ENCODE results near the gene OR10H1. TPM values are rescaled to one million over a fixed set of nuclear protein-coding genes. Genes with fewer than 3 reads are reported as not detected.
A peak's percentile ranks its signal among the peaks of the same experiment; 100 is the strongest.
"Not testable (repeated sequence)": the region's sequence is repeated elsewhere in the genome, so short reads cannot be mapped to it uniquely, and the experiment has no call there.

The OR10H1 gene
- total RNA-seq, 4 donors from 2014 or later: not detected

DNA sequence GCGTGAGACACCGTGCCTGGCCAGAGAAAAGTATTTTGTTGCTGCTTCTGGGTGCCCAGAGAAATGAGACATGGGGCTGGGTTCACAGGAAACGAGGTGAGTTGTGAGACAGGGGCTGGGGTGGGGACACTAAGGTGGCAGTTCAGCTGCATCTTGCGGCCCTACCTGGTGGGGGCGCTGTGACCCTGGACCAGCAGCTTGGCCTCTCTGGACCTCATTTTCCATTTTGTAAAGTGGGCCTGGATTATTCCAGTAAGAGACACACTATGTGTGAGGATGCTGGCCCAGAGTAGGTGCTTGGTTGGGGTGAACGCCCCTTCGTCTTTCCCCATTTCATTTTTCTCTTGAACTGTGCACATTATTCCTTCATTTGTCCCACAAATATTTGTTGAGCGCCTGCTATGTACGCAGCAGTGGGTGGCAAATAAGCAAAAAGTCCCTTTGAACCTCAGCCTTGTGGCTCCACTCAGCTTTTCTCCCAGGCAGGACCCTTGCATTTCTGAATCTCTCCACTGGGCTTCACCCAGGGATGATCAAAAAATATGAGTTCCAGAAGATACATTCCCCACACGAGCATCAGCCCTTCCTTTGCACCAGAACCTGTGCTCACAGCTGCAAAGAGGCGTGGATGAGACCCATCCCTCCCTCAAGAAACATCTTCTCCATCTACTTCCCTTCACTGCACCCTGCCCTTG is 26.6 kb upstream of the OR10H1 start:
- 59% methylated on average over 7 of the region's 11 CpGs for WGBS
- H3K27ac ChIP-seq: no peak overlapping the region
- H3K36me3 ChIP-seq: no peaks in the 10 kb centered on the region
- peak in 1 of 2 donors; percentile 32 for DNase-seq (ENCODE audit: low spot score in 2 of 2)
- H3K9me3 ChIP-seq: no peaks in the 10 kb centered on the region
- no peaks in the 10 kb centered on the region for H3K27me3 ChIP-seq
- TF ChIP-seq, protein P1, sequence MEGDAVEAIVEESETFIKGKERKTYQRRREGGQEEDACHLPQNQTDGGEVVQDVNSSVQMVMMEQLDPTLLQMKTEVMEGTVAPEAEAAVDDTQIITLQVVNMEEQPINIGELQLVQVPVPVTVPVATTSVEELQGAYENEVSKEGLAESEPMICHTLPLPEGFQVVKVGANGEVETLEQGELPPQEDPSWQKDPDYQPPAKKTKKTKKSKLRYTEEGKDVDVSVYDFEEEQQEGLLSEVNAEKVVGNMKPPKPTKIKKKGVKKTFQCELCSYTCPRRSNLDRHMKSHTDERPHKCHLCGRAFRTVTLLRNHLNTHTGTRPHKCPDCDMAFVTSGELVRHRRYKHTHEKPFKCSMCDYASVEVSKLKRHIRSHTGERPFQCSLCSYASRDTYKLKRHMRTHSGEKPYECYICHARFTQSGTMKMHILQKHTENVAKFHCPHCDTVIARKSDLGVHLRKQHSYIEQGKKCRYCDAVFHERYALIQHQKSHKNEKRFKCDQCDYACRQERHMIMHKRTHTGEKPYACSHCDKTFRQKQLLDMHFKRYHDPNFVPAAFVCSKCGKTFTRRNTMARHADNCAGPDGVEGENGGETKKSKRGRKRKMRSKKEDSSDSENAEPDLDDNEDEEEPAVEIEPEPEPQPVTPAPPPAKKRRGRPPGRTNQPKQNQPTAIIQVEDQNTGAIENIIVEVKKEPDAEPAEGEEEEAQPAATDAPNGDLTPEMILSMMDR (IDR thresholded peaks at IDR 0.05): no peak
- TF ChIP-seq POLR2AphosphoS5 (IDR thresholded peaks at IDR 0.05) (no peak), POLR2A (IDR thresholded peaks at IDR 0.05) (no peak), EP300 (IDR thresholded peaks at IDR 0.05) (no peak)
- peaks cover 13% of the 10 kb centered on the region for H3K4me1 ChIP-seq
- no peak overlapping the region for H3K4me3 ChIP-seq

DNA sequence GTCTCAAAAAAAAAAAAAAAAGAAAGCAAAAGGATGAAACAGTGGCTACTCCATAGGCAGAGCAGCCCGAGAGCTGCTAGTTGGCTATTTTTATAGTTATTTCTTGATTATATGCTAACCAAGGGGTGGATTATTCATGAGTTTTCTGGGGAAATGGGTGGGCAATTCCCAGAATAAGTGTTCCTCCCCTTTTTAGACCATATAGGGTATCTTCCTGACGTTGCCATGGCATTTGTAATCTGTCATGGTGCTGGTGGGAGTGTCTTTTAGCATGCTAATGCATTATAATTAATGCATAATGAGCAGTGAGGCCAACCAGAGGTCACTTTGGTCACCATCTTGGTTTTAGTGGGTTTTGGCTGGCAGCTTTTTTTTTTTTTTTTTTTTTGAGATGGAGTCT is 25.4 kb upstream of the OR10H1 start:
- Histone ChIP-seq H3K27ac (no peak overlapping the region), H3K27me3 (no peaks in the 10 kb centered on the region), H3K36me3 (no peaks in the 10 kb centered on the region), H3K9me3 (no peaks in the 10 kb centered on the region), H3K4me1 (peaks cover 16% of the 10 kb centered on the region), H3K4me3 (no peak overlapping the region)
- TF ChIP-seq POLR2A (IDR thresholded peaks at IDR 0.05) (no peak), POLR2AphosphoS5 (IDR thresholded peaks at IDR 0.05) (no peak), EP300 (IDR thresholded peaks at IDR 0.05) (no peak)
- TF ChIP-seq, protein P1 (IDR thresholded peaks at IDR 0.05): no peak
- DNase-seq (ENCODE audit: low spot score in 2 of 2): no peak
- WGBS: 82% methylated on average over 2 of the region's 2 CpGs

DNA sequence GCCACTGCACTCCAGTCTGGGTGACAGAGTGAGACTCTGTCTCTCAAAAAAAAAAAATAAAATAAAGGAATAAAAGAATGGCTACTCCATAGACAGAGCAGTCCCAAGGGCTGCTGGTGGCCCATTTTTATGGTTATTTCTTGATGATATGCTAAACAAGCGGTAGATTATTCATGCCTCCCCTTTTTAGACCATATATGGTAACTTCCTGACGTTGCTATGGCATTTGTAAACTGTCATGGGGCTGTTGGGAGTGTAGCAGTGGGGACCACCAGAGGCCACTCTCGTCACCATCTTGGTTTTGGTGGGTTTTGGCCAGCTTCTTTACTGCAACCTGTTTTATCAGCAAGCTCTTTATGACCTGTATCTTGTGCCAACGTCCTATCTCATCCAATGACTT is 24.4 kb upstream of the OR10H1 start:
- H3K4me1 ChIP-seq: peaks cover 20% of the 10 kb centered on the region
- not testable (repeated sequence) for H3K27me3 ChIP-seq; H3K4me3 ChIP-seq; H3K27ac ChIP-seq; H3K9me3 ChIP-seq; H3K36me3 ChIP-seq; DNase-seq (ENCODE audit: low spot score in 2 of 2)
- 72% methylated on average over 4 of the region's 4 CpGs for WGBS

DNA sequence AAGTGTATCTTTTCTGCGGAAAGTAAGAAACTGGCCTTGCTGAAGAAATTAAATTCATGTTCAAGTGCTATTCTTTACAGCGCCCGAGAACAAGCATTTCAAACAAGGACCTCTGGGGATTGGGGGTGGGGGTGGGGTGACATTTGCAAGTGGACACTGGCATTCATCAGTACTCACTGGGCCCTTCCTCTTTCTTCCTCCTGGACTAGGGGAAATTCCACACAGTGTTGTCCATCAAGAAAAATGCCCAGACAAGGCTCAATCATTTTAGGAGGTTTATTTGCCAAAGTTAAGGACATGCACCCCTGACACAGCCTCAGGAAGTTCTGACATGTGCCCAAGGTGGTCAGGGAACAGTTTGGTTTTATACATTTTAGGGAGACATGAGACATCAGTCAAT is 22.9 kb upstream of the OR10H1 start:
- H3K36me3 ChIP-seq: no peaks in the 10 kb centered on the region
- no peak overlapping the region for H3K27ac ChIP-seq
- no peak overlapping the region for H3K4me3 ChIP-seq
- H3K27me3 ChIP-seq: no peaks in the 10 kb centered on the region
- peaks cover 20% of the 10 kb centered on the region for H3K4me1 ChIP-seq
- no peak for DNase-seq (ENCODE audit: low spot score in 2 of 2)
- TF ChIP-seq POLR2A (IDR thresholded peaks at IDR 0.05) (no peak), EP300 (IDR thresholded peaks at IDR 0.05) (no peak)
- TF ChIP-seq, protein P1 (IDR thresholded peaks at IDR 0.05): no peak
- WGBS: 92% methylated on average over 3 of the region's 3 CpGs
- no peaks in the 10 kb centered on the region for H3K9me3 ChIP-seq

DNA sequence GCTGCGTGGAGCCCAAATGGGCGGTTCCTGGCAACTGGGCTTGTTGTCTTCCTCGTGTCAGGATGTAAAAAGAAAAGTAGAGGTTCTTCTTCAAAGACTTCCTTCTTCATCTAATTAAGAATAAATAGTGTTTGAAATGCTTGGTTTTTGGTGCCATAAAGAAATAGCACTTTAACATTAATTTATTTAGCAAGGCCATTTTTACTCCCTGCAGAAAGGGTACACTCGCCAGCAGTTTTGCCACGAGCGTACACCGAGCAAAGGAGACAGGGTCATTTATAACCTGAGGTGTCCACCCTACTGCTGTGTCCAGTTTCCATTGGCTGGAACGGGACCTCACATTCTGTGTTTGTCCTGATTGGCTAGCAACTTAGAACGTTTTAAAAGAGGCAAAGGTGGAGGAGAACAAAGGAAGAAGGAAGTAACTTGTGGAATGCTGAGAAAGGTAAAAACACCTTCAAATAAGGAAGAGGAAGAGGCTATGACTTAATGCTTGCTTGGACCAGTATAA is 21.8 kb upstream of the OR10H1 start:
- no peaks in the 10 kb centered on the region for H3K36me3 ChIP-seq
- H3K9me3 ChIP-seq: no peaks in the 10 kb centered on the region
- TF ChIP-seq, protein P1 (IDR thresholded peaks at IDR 0.05): no peak
- TF ChIP-seq POLR2A (IDR thresholded peaks at IDR 0.05): no peak
- no peak for TF ChIP-seq EP300 (IDR thresholded peaks at IDR 0.05)
- TF ChIP-seq POLR2AphosphoS5 (IDR thresholded peaks at IDR 0.05): no peak
- DNase-seq (ENCODE audit: low spot score in 2 of 2): no peak
- no peaks in the 10 kb centered on the region for H3K27me3 ChIP-seq
- H3K4me1 ChIP-seq: peaks cover 20% of the 10 kb centered on the region
- under 1% methylated on average over 9 of the region's 9 CpGs for WGBS
- H3K4me3 ChIP-seq: peak overlapping the region; percentile 77
- peak overlapping the region; percentile 98 for H3K27ac ChIP-seq

Measured in suprapubic skin (tissue), 4 donors.